ENCODE data around the gene BEST4. TPM values are rescaled to one million over a fixed set of nuclear protein-coding genes. Genes with fewer than 3 reads are reported as not detected.

Gene BEST4
- total RNA-seq, 1 donor = not detected

- H3K4me3 ChIP-seq (ENCODE audit: low read depth, low read length) = no peak overlapping the region
- no peak for TF ChIP-seq CTCF (IDR thresholded peaks at IDR 0.05; ENCODE audit: insufficient read depth, low read depth, low read length)
- no peak for DNase-seq (ENCODE audit: low read depth)
Observed at GRCh38 chr1:44805311-44806024, 17.5 kb upstream of the BEST4 start.

GRCh38 chr1:44803312-44804095, 15.5 kb upstream of the BEST4 start:
- DNase-seq (ENCODE audit: low read depth) = no peak
- H3K4me3 ChIP-seq (ENCODE audit: low read depth, low read length) = no peak overlapping the region
- TF ChIP-seq CTCF (IDR thresholded peaks at IDR 0.05; ENCODE audit: insufficient read depth, low read depth, low read length) = no peak

GRCh38 chr1:44803062-44803311, 15.0 kb upstream of the BEST4 start:
- H3K4me3 ChIP-seq (ENCODE audit: low read depth, low read length) = no peak overlapping the region
- no peak for DNase-seq (ENCODE audit: low read depth)
- no peak for TF ChIP-seq CTCF (IDR thresholded peaks at IDR 0.05; ENCODE audit: insufficient read depth, low read depth, low read length)

- peak overlapping the region; percentile 61 for H3K4me3 ChIP-seq (ENCODE audit: low read depth, low read length)
- DNase-seq (ENCODE audit: low read depth) = no peak
- no peak for TF ChIP-seq CTCF (IDR thresholded peaks at IDR 0.05; ENCODE audit: insufficient read depth, low read depth, low read length)
Observed at GRCh38 chr1:44802306-44803061, 14.5 kb upstream of the BEST4 start.

- DNase-seq (ENCODE audit: low read depth) = no peak
- TF ChIP-seq CTCF (IDR thresholded peaks at IDR 0.05; ENCODE audit: insufficient read depth, low read depth, low read length) = no peak
- peak overlapping the region; percentile 61 for H3K4me3 ChIP-seq (ENCODE audit: low read depth, low read length)
Observed at GRCh38 chr1:44801491-44802305, 13.7 kb upstream of the BEST4 start.

Data from fibroblast of villous mesenchyme (primary cell).